Endodermal cell (in vitro differentiated cells): ENCODE data around the gene RPTOR. TPM values are rescaled to one million over a fixed set of nuclear protein-coding genes. Genes with fewer than 3 reads are reported as not detected.

ENCODE experiments used
- DNase-seq: peaks from one replicate; pipeline ENCODE4 v3.0.0-alpha.2; 2017
- H3K27ac ChIP-seq: 2 replicates; pipeline ENCODE4 v1.5.1; 2013; ENCODE audit warnings: mild to moderate bottlenecking, low read depth, low read length, moderate library complexity
- H3K27me3 ChIP-seq: 2 replicates; pipeline ENCODE4 v1.6.1; 2013; ENCODE audit warnings: mild to moderate bottlenecking, low read length, moderate library complexity; ENCODE audit not compliant: insufficient read depth, control insufficient read depth, poor library complexity, severe bottlenecking
- H3K36me3 ChIP-seq: 2 replicates; pipeline ENCODE4 v1.7.0; 2013; ENCODE audit warnings: mild to moderate bottlenecking, low read length, moderate library complexity; ENCODE audit not compliant: control insufficient read depth, insufficient read depth
- H3K4me1 ChIP-seq: one replicate; pipeline ENCODE4 v1.7.0; 2013; ENCODE audit warnings: low read length; ENCODE audit not compliant: control insufficient read depth, insufficient read depth
- H3K4me3 ChIP-seq: 2 replicates; pipeline ENCODE4 v1.5.1; 2013; ENCODE audit warnings: mild to moderate bottlenecking, low read length, moderate library complexity
- H3K9ac ChIP-seq: 2 replicates; pipeline ENCODE4 v1.6.1; 2013; ENCODE audit warnings: mild to moderate bottlenecking, low read length, moderate library complexity; ENCODE audit not compliant: poor library complexity, severe bottlenecking; ENCODE audit errors: extremely low read depth
- H3K9me3 ChIP-seq: 2 replicates; pipeline ENCODE4 v1.6.1; 2013; ENCODE audit warnings: mild to moderate bottlenecking, low read length, moderate library complexity; ENCODE audit not compliant: control insufficient read depth
- H3K27ac Mint-ChIP-seq: 2 replicates; pipeline ENCODE4 v1.8.0; 2020; ENCODE audit warnings: mixed read lengths
- H3K27me3 Mint-ChIP-seq: 2 replicates; pipeline ENCODE4 v1.8.0; 2021; ENCODE audit warnings: mild to moderate bottlenecking, mixed read lengths; ENCODE audit not compliant: insufficient read depth
- H3K36me3 Mint-ChIP-seq: 2 replicates; pipeline ENCODE4 v1.8.0; 2020; ENCODE audit warnings: low read depth, mixed read lengths
- H3K4me1 Mint-ChIP-seq: 2 replicates; pipeline ENCODE4 v1.8.0; 2020; ENCODE audit warnings: mixed read lengths
- H3K4me3 Mint-ChIP-seq: 2 replicates; pipeline ENCODE4 v1.8.0; 2020; ENCODE audit warnings: mild to moderate bottlenecking, moderate library complexity, mixed read lengths
- H3K9me3 Mint-ChIP-seq: 2 replicates; pipeline ENCODE4 v1.8.0; 2020; ENCODE audit warnings: mild to moderate bottlenecking, mixed read lengths
- CTCF ChIP-seq: fragments of 200-600 bp; sonication (generic); conservative IDR thresholded peaks from 2 replicates; pipeline ENCODE4 v1.5.0; 2021; ENCODE audit warnings: antibody characterized with exemption, mild to moderate bottlenecking
- whole genome bisulfite sequencing, 2 experiments: methylation state at CpG; one replicate each; pipeline versions ENCODE4 v1.1.5 to v1.1.7; 2013; ENCODE audit warnings: missing lambda C conversion rate in 2 of 2, mixed read lengths in 1 of 2; ENCODE audit not compliant: insufficient coverage in 1 of 2, insufficient read length in 1 of 2; 5-methylcytosine and 5-hydroxymethylcytosine counted together
- total RNA-seq, 2 donors: library from RNA; stranded (reverse); fragmentation: NEBNext Ultra II Directional in 1 of 2; extraction: Animal tissue kit (Norgen Biotek cat#: 25700) in 1 of 2; gene quantifications; 2 replicates in 1 of 2; 3 replicates in 1 of 2; pipeline ENCODE4 v1.2.1, GENCODE V29; 2021

RPTOR gene
- total RNA-seq, 2 donors from 2014 or later: 45.1 to 53.4 TPM

- no peak for DNase-seq
- H3K9ac ChIP-seq: no peak overlapping the region
Observed at GRCh38 chr17:80717720-80718083, 173.1 kb downstream of the RPTOR start.

GRCh38 chr17:80718428-80718827 is 173.8 kb downstream of the RPTOR start:
- 86 to 92% methylated on average over 4 of the region's 4 CpGs for WGBS, 2 experiments
- no peaks in the 10 kb centered on the region for H3K27me3 Mint-ChIP-seq
- TF ChIP-seq CTCF: no peak

More at GRCh38 chr17:80717720-80718083, 173.1 kb downstream of the RPTOR start:
- H3K36me3 Mint-ChIP-seq: peaks cover 15% of the 10 kb centered on the region
- Histone ChIP-seq H3K9me3 (peaks cover 5% of the 10 kb centered on the region), H3K36me3 (no peaks in the 10 kb centered on the region), H3K4me3 (no peak overlapping the region), H3K4me1 (no peaks in the 10 kb centered on the region), H3K27me3 (no peaks in the 10 kb centered on the region), H3K27ac (no peak overlapping the region)
- no peaks in the 10 kb centered on the region for H3K27me3 Mint-ChIP-seq
- TF ChIP-seq CTCF: no peak
- WGBS, 2 experiments: 88 to 92% methylated on average over 7 of the region's 7 CpGs
- peaks cover 3% of the 10 kb centered on the region for H3K9me3 Mint-ChIP-seq
- H3K27ac Mint-ChIP-seq: no peak overlapping the region
- peaks cover 23% of the 10 kb centered on the region for H3K4me1 Mint-ChIP-seq
- H3K4me3 Mint-ChIP-seq: no peak overlapping the region

GRCh38 chr17:80719449-80719848 is 174.8 kb downstream of the RPTOR start:
- TF ChIP-seq CTCF: no peak
- Mint-ChIP-seq H3K4me1 (peaks cover 23% of the 10 kb centered on the region), H3K36me3 (peaks cover 16% of the 10 kb centered on the region), H3K27me3 (no peaks in the 10 kb centered on the region), H3K27ac (no peak overlapping the region), H3K4me3 (no peak overlapping the region), H3K9me3 (peaks cover 5% of the 10 kb centered on the region)
- peaks cover 5% of the 10 kb centered on the region for H3K9me3 ChIP-seq
- H3K27me3 ChIP-seq: no peaks in the 10 kb centered on the region
- no peaks in the 10 kb centered on the region for H3K4me1 ChIP-seq
- H3K27ac ChIP-seq: no peak overlapping the region
- no peaks in the 10 kb centered on the region for H3K36me3 ChIP-seq
- DNase-seq: no peak
- H3K9ac ChIP-seq: no peak overlapping the region
- 83 to 95% methylated on average over 1 to 9 of the region's 9 CpGs for WGBS, 2 experiments
- no peak overlapping the region for H3K4me3 ChIP-seq

More at GRCh38 chr17:80718428-80718827, 173.8 kb downstream of the RPTOR start:
- Histone ChIP-seq H3K27me3 (no peaks in the 10 kb centered on the region), H3K4me1 (no peaks in the 10 kb centered on the region), H3K4me3 (no peak overlapping the region), H3K9ac (no peak overlapping the region), H3K27ac (no peak overlapping the region), H3K9me3 (peaks cover 5% of the 10 kb centered on the region), H3K36me3 (no peaks in the 10 kb centered on the region)
- Mint-ChIP-seq H3K4me1 (peaks cover 23% of the 10 kb centered on the region), H3K27ac (no peak overlapping the region), H3K9me3 (peaks cover 5% of the 10 kb centered on the region), H3K4me3 (no peak overlapping the region), H3K36me3 (peaks cover 18% of the 10 kb centered on the region)
- DNase-seq: no peak
